HepG2 (cell line): ENCODE results near the gene UTP4. TPM values are rescaled to one million over a fixed set of nuclear protein-coding genes. Genes with fewer than 3 reads are reported as not detected.

Experiments used
- ARHGAP35 ChIP-seq: sonication (generic); formaldehyde crosslinking; IDR thresholded peaks from 2 replicates; pipeline ENCODE4 v1.9.0; 2022; ENCODE audit warnings: mild to moderate bottlenecking, inconsistent platforms, moderate library complexity, missing genetic modification reagents, borderline replicate concordance
- ATF1 ChIP-seq: IDR thresholded peaks from 2 replicates; pipeline ENCODE4 v1.6.1; 2016; ENCODE audit warnings: mild to moderate bottlenecking, control low read depth
- NFRKB ChIP-seq: fragments of 450-650 bp; IDR thresholded peaks from 2 replicates; pipeline ENCODE4 v1.6.1; 2017
- SIX1 ChIP-seq: sonication (generic); formaldehyde crosslinking; IDR thresholded peaks from 2 replicates; pipeline ENCODE4 v1.4.0; 2020; ENCODE audit warnings: missing genetic modification reagents, borderline replicate concordance
- SMC3 ChIP-seq: IDR thresholded peaks from 2 replicates; pipeline ENCODE4 v1.6.1; 2011; ENCODE audit warnings: low read length, improper control_type of control experiment
- TARDBP ChIP-seq: sonication (generic); formaldehyde crosslinking; IDR thresholded peaks from 2 replicates; pipeline ENCODE4 v1.8.0; 2022; ENCODE audit warnings: mild to moderate bottlenecking, missing genetic modification reagents
- ZNF616 ChIP-seq: sonication (generic); formaldehyde crosslinking; IDR thresholded peaks from 2 replicates; pipeline ENCODE4 v1.5.0; 2020; ENCODE audit warnings: low read depth, mild to moderate bottlenecking, missing genetic modification reagents
- ZNF782 ChIP-seq: sonication (generic); formaldehyde crosslinking; IDR thresholded peaks from 2 replicates; pipeline ENCODE4 v1.4.0; 2020; ENCODE audit warnings: missing genetic modification reagents, mild to moderate bottlenecking, borderline replicate concordance
- ZNF850 ChIP-seq: sonication (generic); formaldehyde crosslinking; conservative IDR thresholded peaks from 2 replicates; pipeline ENCODE4 v1.9.0; 2021; ENCODE audit warnings: mild to moderate bottlenecking, missing genetic modification reagents
- polyA plus RNA-seq, 8 experiments: library from polyadenylated mRNA; depleted of rRNA in 3 of 8; stranded (reverse) in 7 of 8; unstranded in 1 of 8; fragments of >200 nt; fragmentation: Illumina TruSeq in 4 of 8; extraction: Trizol in 4 of 8; gene quantifications; 2 replicates each; pipeline versions ENCODE4 v1.2.1 to v1.2.3, GENCODE V29; 2011 to 2016; ENCODE audit warnings: low read depth in 4 of 8, missing spikeins in 1 of 8, mixed read lengths in 1 of 8; ENCODE audit not compliant: insufficient read depth in 1 of 8
- total RNA-seq, 5 experiments: library from RNA; depleted of rRNA; stranded (reverse); fragments of >200 nt; fragmentation: Illumina TruSeq; extraction: Trizol; gene quantifications; 2 replicates each; pipeline ENCODE4 v1.2.3, GENCODE V29; 2016; ENCODE audit warnings: low read depth in 1 of 5
- TF ChIP-seq, protein P1 (sequence below): sonication (generic); formaldehyde crosslinking; IDR thresholded peaks from 2 replicates; pipeline ENCODE4 v1.5.0; 2020; ENCODE audit warnings: mild to moderate bottlenecking, missing genetic modification reagents
- TF ChIP-seq, protein P2 (sequence below): sonication (generic); formaldehyde crosslinking; IDR thresholded peaks from 2 replicates; pipeline ENCODE4 v1.4.0; 2020; ENCODE audit warnings: mild to moderate bottlenecking, missing genetic modification reagents
- TF ChIP-seq, protein P3 (sequence below): sonication (generic); formaldehyde crosslinking; IDR thresholded peaks from 2 replicates; pipeline ENCODE4 v1.8.1; 2023; ENCODE audit warnings: mild to moderate bottlenecking, inconsistent platforms, moderate library complexity, missing genetic modification reagents, borderline replicate concordance
- TF ChIP-seq, protein P4 (sequence below): sonication (generic); formaldehyde crosslinking; IDR thresholded peaks from 2 replicates; pipeline ENCODE4 v1.4.0; 2020; ENCODE audit warnings: missing genetic modification reagents, borderline replicate concordance
- TF ChIP-seq, protein P5 (sequence below): sonication (generic); formaldehyde crosslinking; IDR thresholded peaks from 2 replicates; pipeline ENCODE4 v1.5.0; 2020; ENCODE audit warnings: mild to moderate bottlenecking, missing genetic modification reagents, moderate library complexity
- TF ChIP-seq, protein P6 (sequence below): sonication (generic); formaldehyde crosslinking; IDR thresholded peaks from 2 replicates; pipeline ENCODE4 v1.4.0; 2020; ENCODE audit warnings: mild to moderate bottlenecking, missing genetic modification reagents

The UTP4 gene
- total and polyA plus RNA-seq, 2 of the 13 experiments (the other 11 are each of a cell fraction or from before 2014, with no cell fraction given) = 30.0 to 85.8 TPM

DNA sequence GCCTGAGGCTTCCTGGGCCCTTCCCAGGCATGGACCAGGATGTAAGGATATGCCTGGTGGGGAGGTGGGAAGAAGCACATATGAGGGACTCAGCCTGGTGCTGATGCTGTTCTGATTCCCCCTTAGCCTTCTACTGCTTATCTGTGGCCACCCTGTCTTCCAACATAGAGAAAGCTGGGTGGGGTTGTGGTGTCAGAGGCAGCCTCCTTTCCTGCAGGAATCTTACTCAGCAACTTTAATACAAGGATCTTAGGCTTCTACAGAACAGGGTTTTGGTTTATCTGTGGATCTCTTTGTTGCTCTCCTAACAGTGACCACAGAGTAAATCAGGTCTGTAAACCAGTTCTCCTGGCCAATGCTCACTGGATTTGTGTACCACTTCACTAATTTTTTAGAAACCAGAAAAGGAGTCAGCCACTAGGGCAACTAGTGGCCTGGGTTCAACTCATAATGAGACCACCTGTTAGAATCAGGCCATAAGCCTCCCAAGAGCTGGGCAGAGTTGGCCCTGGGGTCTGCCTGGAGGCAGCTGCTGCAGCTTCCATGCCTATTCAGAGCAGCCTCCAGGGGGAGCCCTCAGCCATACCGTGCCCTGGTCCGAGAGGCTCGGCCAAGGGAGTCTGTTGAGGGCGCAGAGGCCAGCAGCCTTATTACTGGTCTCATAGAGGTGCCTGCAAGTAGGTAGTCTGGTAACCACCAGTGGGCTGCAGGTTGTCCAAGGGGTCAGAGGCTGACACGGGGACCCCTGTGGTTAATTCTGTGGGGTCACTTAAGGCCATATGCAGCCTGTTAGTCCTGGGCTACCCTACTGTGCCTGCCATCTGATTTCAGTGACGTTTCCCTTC, 19.9 kb upstream of the UTP4 start (continued):
- TF ChIP-seq, protein P1, sequence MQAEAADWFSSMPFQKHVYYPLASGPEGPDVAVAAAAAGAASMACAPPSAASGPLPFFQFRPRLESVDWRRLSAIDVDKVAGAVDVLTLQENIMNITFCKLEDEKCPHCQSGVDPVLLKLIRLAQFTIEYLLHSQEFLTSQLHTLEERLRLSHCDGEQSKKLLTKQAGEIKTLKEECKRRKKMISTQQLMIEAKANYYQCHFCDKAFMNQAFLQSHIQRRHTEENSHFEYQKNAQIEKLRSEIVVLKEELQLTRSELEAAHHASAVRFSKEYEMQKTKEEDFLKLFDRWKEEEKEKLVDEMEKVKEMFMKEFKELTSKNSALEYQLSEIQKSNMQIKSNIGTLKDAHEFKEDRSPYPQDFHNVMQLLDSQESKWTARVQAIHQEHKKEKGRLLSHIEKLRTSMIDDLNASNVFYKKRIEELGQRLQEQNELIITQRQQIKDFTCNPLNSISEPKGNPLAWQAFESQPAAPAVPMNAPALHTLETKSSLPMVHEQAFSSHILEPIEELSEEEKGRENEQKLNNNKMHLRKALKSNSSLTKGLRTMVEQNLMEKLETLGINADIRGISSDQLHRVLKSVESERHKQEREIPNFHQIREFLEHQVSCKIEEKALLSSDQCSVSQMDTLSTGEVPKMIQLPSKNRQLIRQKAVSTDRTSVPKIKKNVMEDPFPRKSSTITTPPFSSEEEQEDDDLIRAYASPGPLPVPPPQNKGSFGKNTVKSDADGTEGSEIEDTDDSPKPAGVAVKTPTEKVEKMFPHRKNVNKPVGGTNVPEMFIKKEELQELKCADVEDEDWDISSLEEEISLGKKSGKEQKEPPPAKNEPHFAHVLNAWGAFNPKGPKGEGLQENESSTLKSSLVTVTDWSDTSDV (CRISPR knock-in tag) = peak; percentile 53; the same call in 1 of the 2 replicates
- no peak for TF ChIP-seq ZNF782
- no peak for TF ChIP-seq ZNF850 (CRISPR knock-in tag)
- TF ChIP-seq, protein P2, sequence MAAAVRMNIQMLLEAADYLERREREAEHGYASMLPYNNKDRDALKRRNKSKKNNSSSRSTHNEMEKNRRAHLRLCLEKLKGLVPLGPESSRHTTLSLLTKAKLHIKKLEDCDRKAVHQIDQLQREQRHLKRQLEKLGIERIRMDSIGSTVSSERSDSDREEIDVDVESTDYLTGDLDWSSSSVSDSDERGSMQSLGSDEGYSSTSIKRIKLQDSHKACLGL = 0 out of 2 replicates have a peak, but pooled peaks have one; percentile 21
- TF ChIP-seq NFRKB = no peak
- TF ChIP-seq ZNF616 (CRISPR knock-in tag) = no peak
- TF ChIP-seq, protein P3, sequence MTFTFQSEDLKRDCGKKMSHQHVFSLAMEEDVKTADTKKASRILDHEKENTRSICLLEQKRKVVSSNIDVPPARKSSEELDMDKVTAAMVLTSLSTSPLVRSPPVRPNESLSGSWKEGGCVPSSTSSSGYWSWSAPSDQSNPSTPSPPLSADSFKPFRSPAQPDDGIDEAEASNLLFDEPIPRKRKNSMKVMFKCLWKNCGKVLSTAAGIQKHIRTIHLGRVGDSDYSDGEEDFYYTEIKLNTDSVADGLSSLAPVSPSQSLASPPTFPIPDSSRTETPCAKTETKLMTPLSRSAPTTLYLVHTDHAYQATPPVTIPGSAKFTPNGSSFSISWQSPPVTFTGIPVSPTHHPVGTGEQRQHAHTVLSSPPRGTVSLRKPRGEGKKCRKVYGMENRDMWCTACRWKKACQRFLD (CRISPR knock-in tag) = no peak
- TF ChIP-seq TARDBP (CRISPR knock-in tag) = no peak
- TF ChIP-seq, protein P4, sequence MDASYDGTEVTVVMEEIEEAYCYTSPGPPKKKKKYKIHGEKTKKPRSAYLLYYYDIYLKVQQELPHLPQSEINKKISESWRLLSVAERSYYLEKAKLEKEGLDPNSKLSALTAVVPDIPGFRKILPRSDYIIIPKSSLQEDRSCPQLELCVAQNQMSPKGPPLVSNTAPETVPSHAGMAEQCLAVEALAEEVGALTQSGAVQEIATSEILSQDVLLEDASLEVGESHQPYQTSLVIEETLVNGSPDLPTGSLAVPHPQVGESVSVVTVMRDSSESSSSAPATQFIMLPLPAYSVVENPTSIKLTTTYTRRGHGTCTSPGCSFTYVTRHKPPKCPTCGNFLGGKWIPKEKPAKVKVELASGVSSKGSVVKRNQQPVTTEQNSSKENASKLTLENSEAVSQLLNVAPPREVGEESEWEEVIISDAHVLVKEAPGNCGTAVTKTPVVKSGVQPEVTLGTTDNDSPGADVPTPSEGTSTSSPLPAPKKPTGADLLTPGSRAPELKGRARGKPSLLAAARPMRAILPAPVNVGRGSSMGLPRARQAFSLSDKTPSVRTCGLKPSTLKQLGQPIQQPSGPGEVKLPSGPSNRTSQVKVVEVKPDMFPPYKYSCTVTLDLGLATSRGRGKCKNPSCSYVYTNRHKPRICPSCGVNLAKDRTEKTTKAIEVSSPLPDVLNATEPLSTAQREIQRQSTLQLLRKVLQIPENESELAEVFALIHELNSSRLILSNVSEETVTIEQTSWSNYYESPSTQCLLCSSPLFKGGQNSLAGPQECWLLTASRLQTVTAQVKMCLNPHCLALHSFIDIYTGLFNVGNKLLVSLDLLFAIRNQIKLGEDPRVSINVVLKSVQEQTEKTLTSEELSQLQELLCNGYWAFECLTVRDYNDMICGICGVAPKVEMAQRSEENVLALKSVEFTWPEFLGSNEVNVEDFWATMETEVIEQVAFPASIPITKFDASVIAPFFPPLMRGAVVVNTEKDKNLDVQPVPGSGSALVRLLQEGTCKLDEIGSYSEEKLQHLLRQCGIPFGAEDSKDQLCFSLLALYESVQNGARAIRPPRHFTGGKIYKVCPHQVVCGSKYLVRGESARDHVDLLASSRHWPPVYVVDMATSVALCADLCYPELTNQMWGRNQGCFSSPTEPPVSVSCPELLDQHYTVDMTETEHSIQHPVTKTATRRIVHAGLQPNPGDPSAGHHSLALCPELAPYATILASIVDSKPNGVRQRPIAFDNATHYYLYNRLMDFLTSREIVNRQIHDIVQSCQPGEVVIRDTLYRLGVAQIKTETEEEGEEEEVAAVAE = peak; percentile 34; the same call in 1 of the 2 replicates
- TF ChIP-seq ATF1 (CRISPR knock-in tag) = no peak
- no peak for TF ChIP-seq ARHGAP35 (CRISPR knock-in tag)
- TF ChIP-seq, protein P5, sequence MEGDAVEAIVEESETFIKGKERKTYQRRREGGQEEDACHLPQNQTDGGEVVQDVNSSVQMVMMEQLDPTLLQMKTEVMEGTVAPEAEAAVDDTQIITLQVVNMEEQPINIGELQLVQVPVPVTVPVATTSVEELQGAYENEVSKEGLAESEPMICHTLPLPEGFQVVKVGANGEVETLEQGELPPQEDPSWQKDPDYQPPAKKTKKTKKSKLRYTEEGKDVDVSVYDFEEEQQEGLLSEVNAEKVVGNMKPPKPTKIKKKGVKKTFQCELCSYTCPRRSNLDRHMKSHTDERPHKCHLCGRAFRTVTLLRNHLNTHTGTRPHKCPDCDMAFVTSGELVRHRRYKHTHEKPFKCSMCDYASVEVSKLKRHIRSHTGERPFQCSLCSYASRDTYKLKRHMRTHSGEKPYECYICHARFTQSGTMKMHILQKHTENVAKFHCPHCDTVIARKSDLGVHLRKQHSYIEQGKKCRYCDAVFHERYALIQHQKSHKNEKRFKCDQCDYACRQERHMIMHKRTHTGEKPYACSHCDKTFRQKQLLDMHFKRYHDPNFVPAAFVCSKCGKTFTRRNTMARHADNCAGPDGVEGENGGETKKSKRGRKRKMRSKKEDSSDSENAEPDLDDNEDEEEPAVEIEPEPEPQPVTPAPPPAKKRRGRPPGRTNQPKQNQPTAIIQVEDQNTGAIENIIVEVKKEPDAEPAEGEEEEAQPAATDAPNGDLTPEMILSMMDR (CRISPR knock-in tag) = peak; percentile 92
- TF ChIP-seq, protein P6, sequence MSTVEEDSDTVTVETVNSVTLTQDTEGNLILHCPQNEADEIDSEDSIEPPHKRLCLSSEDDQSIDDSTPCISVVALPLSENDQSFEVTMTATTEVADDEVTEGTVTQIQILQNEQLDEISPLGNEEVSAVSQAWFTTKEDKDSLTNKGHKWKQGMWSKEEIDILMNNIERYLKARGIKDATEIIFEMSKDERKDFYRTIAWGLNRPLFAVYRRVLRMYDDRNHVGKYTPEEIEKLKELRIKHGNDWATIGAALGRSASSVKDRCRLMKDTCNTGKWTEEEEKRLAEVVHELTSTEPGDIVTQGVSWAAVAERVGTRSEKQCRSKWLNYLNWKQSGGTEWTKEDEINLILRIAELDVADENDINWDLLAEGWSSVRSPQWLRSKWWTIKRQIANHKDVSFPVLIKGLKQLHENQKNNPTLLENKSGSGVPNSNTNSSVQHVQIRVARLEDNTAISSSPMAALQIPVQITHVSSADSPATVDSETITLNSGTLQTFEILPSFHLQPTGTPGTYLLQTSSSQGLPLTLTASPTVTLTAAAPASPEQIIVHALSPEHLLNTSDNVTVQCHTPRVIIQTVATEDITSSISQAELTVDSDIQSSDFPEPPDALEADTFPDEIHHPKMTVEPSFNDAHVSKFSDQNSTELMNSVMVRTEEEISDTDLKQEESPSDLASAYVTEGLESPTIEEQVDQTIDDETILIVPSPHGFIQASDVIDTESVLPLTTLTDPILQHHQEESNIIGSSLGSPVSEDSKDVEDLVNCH = no peak
- peak; percentile 60; the same call in 1 of the 2 replicates for TF ChIP-seq SMC3
- TF ChIP-seq SIX1 (CRISPR knock-in tag) = no peak
